Measurements from ENCODE around the gene SYTL3. TPM values are rescaled to one million over a fixed set of nuclear protein-coding genes. Genes with fewer than 3 reads are reported as not detected.
A peak's percentile ranks its signal among the peaks of the same experiment; 100 is the strongest.

The SYTL3 gene
- total RNA-seq, 4 donors from 2014 or later: 4.8 to 10.1 (median 7.6) TPM

- intact Hi-C loops (cut with DNase I): loop anchor here (5.0 kb wide), 1 partner anchor 56 kb away; no protein-coding TSS in a partner anchor
- peak in 1 of 3 experiments; percentile 5 for TF ChIP-seq CTCF (IDR thresholded peaks at IDR 0.05)
- TF ChIP-seq POLR2AphosphoS5 (IDR thresholded peaks at IDR 0.05): no peak
- H3K4me1 ChIP-seq: peaks cover 0 to 22% (median 18%) of the 10 kb centered on the region in 4 donors
- H3K9me3 ChIP-seq: no peaks in the 10 kb centered on the region
- DNase-seq (ENCODE audit: extremely low spot score): no peak
- H3K36me3 ChIP-seq: peaks cover 38 to 49% (median 46%) of the 10 kb centered on the region in 4 donors
- H3K27me3 ChIP-seq: no peaks in the 10 kb centered on the region
- peak overlapping the region; percentile 18 to 71 (median 49) for H3K27ac ChIP-seq (replicated peaks in 1 of 4)
- no peak overlapping the region for H3K4me3 ChIP-seq
- WGBS: 46% methylated on average over 10 of the region's 11 CpGs
Observed at GRCh38 chr6:158763434-158764182, 113.8 kb downstream of the SYTL3 start.

GRCh38 chr6:158764183-158764849, 114.5 kb downstream of the SYTL3 start:
- Histone ChIP-seq H3K4me1 (peaks cover 3 to 22% (median 18%) of the 10 kb centered on the region in 4 donors), H3K9me3 (no peaks in the 10 kb centered on the region), H3K4me3 (no peak overlapping the region), H3K27me3 (no peaks in the 10 kb centered on the region), H3K27ac (replicated peaks in 1 of 4) (peak overlapping the region; percentile 18 to 71 (median 49)), H3K36me3 (peaks cover 46 to 56% (median 53%) of the 10 kb centered on the region in 4 donors)
- intact Hi-C loops (cut with DNase I): loop anchor here (5.0 kb wide), 1 partner anchor 57 kb away; no protein-coding TSS in a partner anchor
- TF ChIP-seq POLR2A (IDR thresholded peaks at IDR 0.05; ENCODE audit: low read depth): no peak
- TF ChIP-seq EP300 (IDR thresholded peaks at IDR 0.05): no peak
- no peak for TF ChIP-seq POLR2AphosphoS5 (IDR thresholded peaks at IDR 0.05)
- no peak for TF ChIP-seq CTCF (IDR thresholded peaks at IDR 0.05)
- 93% methylated on average over 14 of the region's 14 CpGs for whole genome bisulfite sequencing
- no peak for DNase-seq (ENCODE audit: extremely low spot score)

- H3K36me3 ChIP-seq: peaks cover 52 to 62% (median 59%) of the 10 kb centered on the region in 4 donors
Observed at GRCh38 chr6:158764926-158765325, 115.1 kb downstream of the SYTL3 start.

GRCh38 chr6:158765499-158766068, 115.7 kb downstream of the SYTL3 start:
- peaks cover 14 to 22% (median 18%) of the 10 kb centered on the region in 4 donors for H3K4me1 ChIP-seq
- TF ChIP-seq POLR2AphosphoS5 (IDR thresholded peaks at IDR 0.05) (no peak), POLR2A (IDR thresholded peaks at IDR 0.05; ENCODE audit: low read depth) (no peak), CTCF (IDR thresholded peaks at IDR 0.05) (no peak), EP300 (IDR thresholded peaks at IDR 0.05) (no peak)
- no peaks in the 10 kb centered on the region for H3K27me3 ChIP-seq
- H3K27ac ChIP-seq (replicated peaks in 1 of 4): no peak overlapping the region
- no peak for DNase-seq (ENCODE audit: extremely low spot score)
- H3K36me3 ChIP-seq: peaks cover 58 to 69% (median 65%) of the 10 kb centered on the region in 4 donors
- 86% methylated on average over 13 of the region's 13 CpGs for WGBS
- no peak overlapping the region for H3K4me3 ChIP-seq
- intact Hi-C loops (cut with DNase I): no loop called here
- H3K9me3 ChIP-seq: no peaks in the 10 kb centered on the region

More at GRCh38 chr6:158764926-158765325, 115.1 kb downstream of the SYTL3 start:
- Histone ChIP-seq H3K4me1 (peaks cover 9 to 22% (median 18%) of the 10 kb centered on the region in 4 donors), H3K9me3 (no peaks in the 10 kb centered on the region), H3K27ac (replicated peaks in 1 of 4) (peak overlapping the region in 1 of 4 donors; percentile 18), H3K4me3 (no peak overlapping the region), H3K27me3 (no peaks in the 10 kb centered on the region)
- DNase-seq (ENCODE audit: extremely low spot score): no peak
- intact Hi-C loops (cut with DNase I): loop anchor here (5.0 kb wide), 1 partner anchor 58 kb away; no protein-coding TSS in a partner anchor
- 87% methylated on average over 8 of the region's 9 CpGs for WGBS
- no peak for TF ChIP-seq EP300 (IDR thresholded peaks at IDR 0.05)
- no peak for TF ChIP-seq CTCF (IDR thresholded peaks at IDR 0.05)
- TF ChIP-seq POLR2A (IDR thresholded peaks at IDR 0.05; ENCODE audit: low read depth): no peak
- TF ChIP-seq POLR2AphosphoS5 (IDR thresholded peaks at IDR 0.05): no peak
